ENCODE measurements around the gene TMEM238L. TPM values are rescaled to one million over a fixed set of nuclear protein-coding genes. Genes with fewer than 3 reads are reported as not detected.

Gene TMEM238L
- total RNA-seq, 1 donor from 2014 or later, result not detected

- Mint-ChIP-seq H3K9me3 (no peaks in the 10 kb centered on the region), H3K27me3 (ENCODE audit: insufficient read depth) (peaks cover 2% of the 10 kb centered on the region), H3K36me3 (ENCODE audit: low read depth) (no peaks in the 10 kb centered on the region), H3K4me3 (no peak overlapping the region), H3K4me1 (ENCODE audit: low read depth) (no peaks in the 10 kb centered on the region), H3K27ac (no peak overlapping the region)
- no peak for DNase-seq (ENCODE audit: low spot score)
- intact Hi-C loops (cut with micrococcal nuclease), result loop anchor here (5.0 kb wide), 1 partner anchor 49 kb away; no protein-coding TSS in a partner anchor
Measured at GRCh38 chr17:10758062-10758461, 45.8 kb downstream of the TMEM238L start.

- Mint-ChIP-seq H3K9me3 (no peaks in the 10 kb centered on the region), H3K4me1 (ENCODE audit: low read depth) (no peaks in the 10 kb centered on the region)
Measured at GRCh38 chr17:10757647-10758046, 46.3 kb downstream of the TMEM238L start.

GRCh38 chr17:10757067-10757466, 46.8 kb downstream of the TMEM238L start:
- no peaks in the 10 kb centered on the region for H3K9me3 Mint-ChIP-seq
- intact Hi-C loops (cut with micrococcal nuclease), result loop anchor here (5.0 kb wide), 1 partner anchor 50 kb away; no protein-coding TSS in a partner anchor
- peaks cover 2% of the 10 kb centered on the region for H3K27me3 Mint-ChIP-seq (ENCODE audit: insufficient read depth)
- H3K27ac Mint-ChIP-seq, result no peak overlapping the region
- no peak overlapping the region for H3K4me3 Mint-ChIP-seq
- H3K4me1 Mint-ChIP-seq (ENCODE audit: low read depth), result no peaks in the 10 kb centered on the region
- no peaks in the 10 kb centered on the region for H3K36me3 Mint-ChIP-seq (ENCODE audit: low read depth)
- no peak for DNase-seq (ENCODE audit: low spot score)

More at GRCh38 chr17:10757647-10758046, 46.3 kb downstream of the TMEM238L start:
- H3K27ac Mint-ChIP-seq, result no peak overlapping the region
- H3K27me3 Mint-ChIP-seq (ENCODE audit: insufficient read depth), result peaks cover 2% of the 10 kb centered on the region
- no peak overlapping the region for H3K4me3 Mint-ChIP-seq
- DNase-seq (ENCODE audit: low spot score), result no peak
- intact Hi-C loops (cut with micrococcal nuclease), result loop anchor here (5.0 kb wide), 1 partner anchor 50 kb away; no protein-coding TSS in a partner anchor
- H3K36me3 Mint-ChIP-seq (ENCODE audit: low read depth), result no peaks in the 10 kb centered on the region

- H3K27ac Mint-ChIP-seq, result no peak overlapping the region
- no peaks in the 10 kb centered on the region for H3K4me1 Mint-ChIP-seq (ENCODE audit: low read depth)
- peaks cover 2% of the 10 kb centered on the region for H3K27me3 Mint-ChIP-seq (ENCODE audit: insufficient read depth)
- no peak for DNase-seq (ENCODE audit: low spot score)
- intact Hi-C loops (cut with micrococcal nuclease), result loop anchor here (5.0 kb wide), 1 partner anchor 51 kb away; no protein-coding TSS in a partner anchor
- H3K36me3 Mint-ChIP-seq (ENCODE audit: low read depth), result no peaks in the 10 kb centered on the region
- no peak overlapping the region for H3K4me3 Mint-ChIP-seq
- no peaks in the 10 kb centered on the region for H3K9me3 Mint-ChIP-seq
Measured at GRCh38 chr17:10756619-10757018, 47.3 kb downstream of the TMEM238L start.

- Mint-ChIP-seq H3K4me3 (no peak overlapping the region), H3K27ac (peak overlapping the region; percentile 54), H3K4me1 (ENCODE audit: low read depth) (no peaks in the 10 kb centered on the region), H3K27me3 (ENCODE audit: insufficient read depth) (peaks cover 2% of the 10 kb centered on the region), H3K36me3 (ENCODE audit: low read depth) (no peaks in the 10 kb centered on the region), H3K9me3 (no peaks in the 10 kb centered on the region)
- DNase-seq (ENCODE audit: low spot score), result no peak
- intact Hi-C loops (cut with micrococcal nuclease), result loop anchor here (5.0 kb wide), 1 partner anchor 51 kb away; no protein-coding TSS in a partner anchor
Measured at GRCh38 chr17:10756185-10756584, 47.7 kb downstream of the TMEM238L start.

- intact Hi-C loops (cut with micrococcal nuclease), result loop anchor here (5.0 kb wide), 1 partner anchor 52 kb away; no protein-coding TSS in a partner anchor
- no peaks in the 10 kb centered on the region for H3K4me1 Mint-ChIP-seq (ENCODE audit: low read depth)
- H3K27ac Mint-ChIP-seq, result peak overlapping the region; percentile 54
- no peak overlapping the region for H3K4me3 Mint-ChIP-seq
- H3K36me3 Mint-ChIP-seq (ENCODE audit: low read depth), result no peaks in the 10 kb centered on the region
- no peaks in the 10 kb centered on the region for H3K9me3 Mint-ChIP-seq
- peaks cover 2% of the 10 kb centered on the region for H3K27me3 Mint-ChIP-seq (ENCODE audit: insufficient read depth)
- no peak for DNase-seq (ENCODE audit: low spot score)
Measured at GRCh38 chr17:10755592-10756127, 48.2 kb downstream of the TMEM238L start.

- no peak for DNase-seq (ENCODE audit: low spot score)
- Mint-ChIP-seq H3K27ac (no peak overlapping the region), H3K4me3 (no peak overlapping the region), H3K27me3 (ENCODE audit: insufficient read depth) (peaks cover 2% of the 10 kb centered on the region), H3K9me3 (no peaks in the 10 kb centered on the region), H3K36me3 (ENCODE audit: low read depth) (no peaks in the 10 kb centered on the region), H3K4me1 (ENCODE audit: low read depth) (no peaks in the 10 kb centered on the region)
- intact Hi-C loops (cut with micrococcal nuclease), result loop anchor here (5.0 kb wide), 1 partner anchor 52 kb away; no protein-coding TSS in a partner anchor
Measured at GRCh38 chr17:10754861-10755591, 48.9 kb downstream of the TMEM238L start.

- H3K9me3 Mint-ChIP-seq, result no peaks in the 10 kb centered on the region
Measured at GRCh38 chr17:10754109-10754508, 49.8 kb downstream of the TMEM238L start.

GRCh38 chr17:10752696-10753095, 51.2 kb downstream of the TMEM238L start:
- Mint-ChIP-seq H3K4me1 (ENCODE audit: low read depth) (no peaks in the 10 kb centered on the region), H3K27ac (no peak overlapping the region), H3K27me3 (ENCODE audit: insufficient read depth) (peaks cover 2% of the 10 kb centered on the region), H3K9me3 (no peaks in the 10 kb centered on the region), H3K36me3 (ENCODE audit: low read depth) (no peaks in the 10 kb centered on the region), H3K4me3 (no peak overlapping the region)
- intact Hi-C loops (cut with micrococcal nuclease), result no loop called here
- no peak for DNase-seq (ENCODE audit: low spot score)

More at GRCh38 chr17:10754109-10754508, 49.8 kb downstream of the TMEM238L start:
- H3K4me1 Mint-ChIP-seq (ENCODE audit: low read depth), result no peaks in the 10 kb centered on the region
- intact Hi-C loops (cut with micrococcal nuclease), result no loop called here
- H3K36me3 Mint-ChIP-seq (ENCODE audit: low read depth), result no peaks in the 10 kb centered on the region
- H3K27ac Mint-ChIP-seq, result no peak overlapping the region
- no peak overlapping the region for H3K4me3 Mint-ChIP-seq
- H3K27me3 Mint-ChIP-seq (ENCODE audit: insufficient read depth), result peaks cover 2% of the 10 kb centered on the region
- no peak for DNase-seq (ENCODE audit: low spot score)

GRCh38 chr17:10751563-10751962, 52.3 kb downstream of the TMEM238L start:
- intact Hi-C loops (cut with micrococcal nuclease), result no loop called here
- no peaks in the 10 kb centered on the region for H3K9me3 Mint-ChIP-seq

GRCh38 chr17:10750210-10750609, 53.7 kb downstream of the TMEM238L start:
- Mint-ChIP-seq H3K4me1 (ENCODE audit: low read depth) (no peaks in the 10 kb centered on the region), H3K4me3 (no peak overlapping the region), H3K36me3 (ENCODE audit: low read depth) (no peaks in the 10 kb centered on the region), H3K27me3 (ENCODE audit: insufficient read depth) (peaks cover 2% of the 10 kb centered on the region), H3K27ac (no peak overlapping the region), H3K9me3 (no peaks in the 10 kb centered on the region)
- DNase-seq (ENCODE audit: low spot score), result no peak
- intact Hi-C loops (cut with micrococcal nuclease), result no loop called here

More at GRCh38 chr17:10751563-10751962, 52.3 kb downstream of the TMEM238L start:
- Mint-ChIP-seq H3K27me3 (ENCODE audit: insufficient read depth) (peaks cover 4% of the 10 kb centered on the region), H3K27ac (no peak overlapping the region), H3K36me3 (ENCODE audit: low read depth) (no peaks in the 10 kb centered on the region), H3K4me1 (ENCODE audit: low read depth) (no peaks in the 10 kb centered on the region), H3K4me3 (no peak overlapping the region)
- no peak for DNase-seq (ENCODE audit: low spot score)

GRCh38 chr17:10748531-10749181, 55.2 kb downstream of the TMEM238L start:
- DNase-seq (ENCODE audit: low spot score), result no peak
- H3K27me3 Mint-ChIP-seq (ENCODE audit: insufficient read depth), result peaks cover 2% of the 10 kb centered on the region

GRCh38 chr17:10745231-10745630, 58.7 kb downstream of the TMEM238L start:
- H3K4me1 Mint-ChIP-seq (ENCODE audit: low read depth), result peaks cover 4% of the 10 kb centered on the region

More at GRCh38 chr17:10748531-10749181, 55.2 kb downstream of the TMEM238L start:
- intact Hi-C loops (cut with micrococcal nuclease), result no loop called here
- Mint-ChIP-seq H3K27ac (no peak overlapping the region), H3K4me3 (no peak overlapping the region), H3K4me1 (ENCODE audit: low read depth) (peaks cover 4% of the 10 kb centered on the region), H3K9me3 (no peaks in the 10 kb centered on the region), H3K36me3 (ENCODE audit: low read depth) (no peaks in the 10 kb centered on the region)

More at GRCh38 chr17:10745231-10745630, 58.7 kb downstream of the TMEM238L start:
- Mint-ChIP-seq H3K27ac (no peak overlapping the region), H3K9me3 (no peaks in the 10 kb centered on the region), H3K27me3 (ENCODE audit: insufficient read depth) (peaks cover 10% of the 10 kb centered on the region), H3K36me3 (ENCODE audit: low read depth) (no peaks in the 10 kb centered on the region), H3K4me3 (no peak overlapping the region)
- no peak for DNase-seq (ENCODE audit: low spot score)
- intact Hi-C loops (cut with micrococcal nuclease), result no loop called here

All from activated T-helper 1 cell treated with anti-CD3 and anti-CD28 coated beads, Interleukin-12 subunit alpha, Interleukin-12 subunit beta, Interleukin-2, Interleukin-4 antibody, amounts not matched to agents 30 ng/mL and 10 ng/mL and 1 ng/mL, durations not matched to agents 14 hours and 24 hours and 36 hours (primary cell).